HEK293 (cell line): ENCODE data around the gene ALS2CL.

Source experiments
- CTCF ChIP-seq: fragments of 450-650 bp; formaldehyde crosslinking; IDR thresholded peaks from 2 replicates; pipeline ENCODE4 v1.5.1; 2016; ENCODE audit warnings: missing biosample characterization, missing genetic modification characterization
- ELK4 ChIP-seq: IDR thresholded peaks from 2 replicates; pipeline ENCODE4 v1.6.1; 2011; ENCODE audit warnings: mild to moderate bottlenecking, low read depth, low read length, borderline replicate concordance
- GLI4 ChIP-seq: fragments of 450-650 bp; formaldehyde crosslinking; IDR thresholded peaks from 2 replicates; pipeline ENCODE4 v1.5.1; 2016; ENCODE audit warnings: missing biosample characterization, missing genetic modification characterization
- HOXA7 ChIP-seq: sonication (generic); formaldehyde crosslinking; IDR thresholded peaks from 2 replicates; pipeline ENCODE4 v1.8.1; 2022; ENCODE audit warnings: missing genetic modification reagents, borderline replicate concordance
- KLF10 ChIP-seq: fragments of 450-650 bp; IDR thresholded peaks from 2 replicates; pipeline ENCODE4 v1.5.1; 2018; ENCODE audit warnings: missing biosample characterization, mild to moderate bottlenecking, missing genetic modification characterization
- YY1 ChIP-seq: fragments of 450-650 bp; formaldehyde crosslinking; IDR thresholded peaks from 2 replicates; pipeline ENCODE4 v1.5.1; 2018; ENCODE audit warnings: missing biosample characterization, missing genetic modification characterization
- YY2 ChIP-seq: fragments of 450-650 bp; formaldehyde crosslinking; IDR thresholded peaks from 2 replicates; pipeline ENCODE4 v1.5.1; 2016; ENCODE audit warnings: missing biosample characterization, missing genetic modification characterization
- ZBTB49 ChIP-seq: fragments of 450-650 bp; formaldehyde crosslinking; IDR thresholded peaks from 2 replicates; pipeline ENCODE4 v1.5.1; 2016; ENCODE audit warnings: missing biosample characterization, missing genetic modification characterization, low read depth
- ZNF341 ChIP-seq: fragments of 450-650 bp; formaldehyde crosslinking; IDR thresholded peaks from 2 replicates; pipeline ENCODE4; 2016; ENCODE audit warnings: low read depth, missing biosample characterization, missing genetic modification characterization
- ZNF501 ChIP-seq: fragments of 450-650 bp; formaldehyde crosslinking; IDR thresholded peaks from 2 replicates; pipeline ENCODE4 v1.5.1; 2016; ENCODE audit warnings: missing biosample characterization, missing genetic modification characterization
- ZNF548 ChIP-seq: fragments of 450-650 bp; formaldehyde crosslinking; IDR thresholded peaks from 2 replicates; pipeline ENCODE4 v1.5.1; 2016; ENCODE audit warnings: missing biosample characterization, missing genetic modification characterization
- ZNF747 ChIP-seq: fragments of 450-650 bp; formaldehyde crosslinking; IDR thresholded peaks from 2 replicates; pipeline ENCODE4 v1.5.1; 2016; ENCODE audit warnings: missing biosample characterization, missing genetic modification characterization
- ZNF792 ChIP-seq: fragments of 450-650 bp; formaldehyde crosslinking; IDR thresholded peaks from 2 replicates; pipeline ENCODE4 v1.5.1; 2016; ENCODE audit warnings: missing biosample characterization, missing genetic modification characterization
- TF ChIP-seq, protein P1 (sequence below): fragments of 450-650 bp; formaldehyde crosslinking; IDR thresholded peaks from 2 replicates; pipeline ENCODE4 v1.5.1; 2016; ENCODE audit warnings: missing biosample characterization, missing genetic modification characterization, borderline replicate concordance

- TF ChIP-seq CTCF (tag by site-specific recombination) (no peak), ZNF747 (no peak), ZNF792 (tag by site-specific recombination) (no peak), YY2 (no peak), KLF10 (tag by site-specific recombination) (no peak), ZNF341 (tag by site-specific recombination) (no peak), ELK4 (no peak), ZBTB49 (tag by site-specific recombination) (no peak), ZNF548 (tag by site-specific recombination) (no peak), ZNF501 (tag by site-specific recombination) (no peak), HOXA7 (CRISPR knock-in tag) (no peak), GLI4 (tag by site-specific recombination) (no peak), YY1 (tag by site-specific recombination) (no peak)
- TF ChIP-seq, protein P1, sequence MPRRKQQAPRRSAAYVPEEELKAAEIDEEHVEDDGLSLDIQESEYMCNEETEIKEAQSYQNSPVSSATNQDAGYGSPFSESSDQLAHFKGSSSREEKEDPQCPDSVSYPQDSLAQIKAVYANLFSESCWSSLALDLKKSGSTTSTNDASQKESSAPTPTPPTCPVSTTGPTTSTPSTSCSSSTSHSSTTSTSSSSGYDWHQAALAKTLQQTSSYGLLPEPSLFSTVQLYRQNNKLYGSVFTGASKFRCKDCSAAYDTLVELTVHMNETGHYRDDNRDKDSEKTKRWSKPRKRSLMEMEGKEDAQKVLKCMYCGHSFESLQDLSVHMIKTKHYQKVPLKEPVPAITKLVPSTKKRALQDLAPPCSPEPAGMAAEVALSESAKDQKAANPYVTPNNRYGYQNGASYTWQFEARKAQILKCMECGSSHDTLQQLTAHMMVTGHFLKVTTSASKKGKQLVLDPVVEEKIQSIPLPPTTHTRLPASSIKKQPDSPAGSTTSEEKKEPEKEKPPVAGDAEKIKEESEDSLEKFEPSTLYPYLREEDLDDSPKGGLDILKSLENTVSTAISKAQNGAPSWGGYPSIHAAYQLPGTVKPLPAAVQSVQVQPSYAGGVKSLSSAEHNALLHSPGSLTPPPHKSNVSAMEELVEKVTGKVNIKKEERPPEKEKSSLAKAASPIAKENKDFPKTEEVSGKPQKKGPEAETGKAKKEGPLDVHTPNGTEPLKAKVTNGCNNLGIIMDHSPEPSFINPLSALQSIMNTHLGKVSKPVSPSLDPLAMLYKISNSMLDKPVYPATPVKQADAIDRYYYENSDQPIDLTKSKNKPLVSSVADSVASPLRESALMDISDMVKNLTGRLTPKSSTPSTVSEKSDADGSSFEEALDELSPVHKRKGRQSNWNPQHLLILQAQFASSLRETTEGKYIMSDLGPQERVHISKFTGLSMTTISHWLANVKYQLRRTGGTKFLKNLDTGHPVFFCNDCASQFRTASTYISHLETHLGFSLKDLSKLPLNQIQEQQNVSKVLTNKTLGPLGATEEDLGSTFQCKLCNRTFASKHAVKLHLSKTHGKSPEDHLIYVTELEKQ (tag by site-specific recombination): no peak
Observed at GRCh38 chr3:46742992-46743585, 49.6 kb upstream of the ALS2CL start.
